HS-5 (cell line): ENCODE data around the gene LTB.

Source experiments
- DNase-seq: peaks from one replicate; pipeline ENCODE4 v3.0.0-alpha.2; 2012; ENCODE audit warnings: low read depth

Gene LTB

DNA sequence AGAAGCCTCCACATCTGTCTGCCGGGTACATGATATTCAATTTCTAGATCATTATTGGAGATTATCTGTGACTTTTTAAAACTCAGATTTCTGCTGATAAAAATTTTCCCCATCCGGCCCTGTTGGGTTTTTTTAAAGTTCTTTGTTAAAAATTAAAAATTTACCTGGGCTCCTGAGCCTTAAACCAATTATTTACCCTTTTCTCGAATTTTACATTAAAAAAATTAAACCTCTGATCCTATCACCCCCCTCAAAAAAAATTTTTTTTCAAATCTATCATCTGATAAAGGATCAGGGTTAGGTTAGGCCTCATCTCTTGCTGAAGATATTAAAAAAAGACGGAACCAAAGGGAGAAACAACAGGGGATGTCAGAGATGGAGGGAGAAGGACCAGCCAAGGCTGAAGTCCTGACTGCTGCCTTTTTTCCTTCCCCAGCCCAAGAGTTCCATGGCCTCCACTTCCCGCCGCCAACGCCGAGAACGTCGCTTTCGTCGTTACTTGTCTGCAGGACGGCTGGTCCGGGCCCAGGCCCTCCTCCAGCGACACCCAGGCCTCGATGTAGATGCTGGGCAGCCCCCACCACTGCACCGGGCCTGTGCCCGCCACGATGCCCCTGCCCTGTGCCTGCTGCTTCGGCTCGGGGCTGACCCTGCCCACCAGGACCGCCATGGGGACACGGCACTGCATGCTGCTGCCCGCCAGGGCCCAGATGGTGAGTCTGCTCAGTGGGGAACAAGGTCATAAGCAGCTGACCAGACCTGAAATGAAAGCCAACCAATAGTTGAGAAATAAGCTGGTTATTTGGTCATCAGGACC is 34.3 kb downstream of the LTB start:
- no peak for DNase-seq

DNA sequence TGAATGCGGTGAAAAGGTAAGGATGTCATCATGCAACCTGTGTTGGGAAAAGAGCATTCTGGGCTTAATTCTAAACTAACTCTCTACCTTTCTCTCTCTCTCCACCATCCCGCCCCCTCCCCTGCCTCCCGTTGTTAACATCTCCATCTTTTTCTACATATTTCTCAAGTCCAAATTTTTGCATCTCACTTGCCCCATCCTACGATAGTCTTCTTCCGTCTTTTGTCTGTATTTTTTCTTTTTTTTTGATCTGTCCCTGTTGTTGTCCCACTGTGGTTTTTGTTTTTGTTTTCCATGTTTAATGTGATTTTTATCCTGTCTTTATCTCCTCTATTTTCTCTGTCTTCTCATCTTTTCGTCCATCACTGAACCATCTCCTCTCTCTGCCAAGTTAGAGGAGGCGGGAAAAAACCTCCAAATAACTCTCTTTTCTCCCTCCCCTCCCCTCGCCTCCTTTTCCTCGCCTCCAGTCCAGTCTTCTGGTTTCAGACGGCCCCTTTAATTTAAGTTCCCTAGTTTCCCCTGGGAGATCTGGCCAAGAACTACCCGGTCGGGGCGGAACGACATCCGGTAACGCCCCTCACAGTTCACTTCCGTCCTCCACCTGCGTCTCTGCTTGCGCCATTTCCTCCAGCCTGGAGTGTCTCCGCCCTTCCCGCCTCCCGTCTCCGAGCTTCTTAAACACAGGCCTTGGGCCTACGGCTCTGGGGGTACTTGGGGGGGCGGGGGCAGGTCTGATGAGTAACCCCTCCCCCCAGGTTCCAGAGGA is 35.1 kb downstream of the LTB start, which contains the start of gene NFKBIL1:
Gene NFKBIL1, plus strand, starts transcription at position 651 of the 769 bp plus-strand sequence. Its CDS starts 87 bp downstream, at position 738.
- DNase-seq = peak; percentile 95

GRCh38 chr6:31546339-31546957 is 35.8 kb downstream of the LTB start, which contains the start of gene ATP6V1G2:
TSS of gene ATP6V1G2 (minus strand) at chr6:31546608. CDS start at chr6:31546559, 49 bp downstream.
- DNase-seq = peak; percentile 79

DNA sequence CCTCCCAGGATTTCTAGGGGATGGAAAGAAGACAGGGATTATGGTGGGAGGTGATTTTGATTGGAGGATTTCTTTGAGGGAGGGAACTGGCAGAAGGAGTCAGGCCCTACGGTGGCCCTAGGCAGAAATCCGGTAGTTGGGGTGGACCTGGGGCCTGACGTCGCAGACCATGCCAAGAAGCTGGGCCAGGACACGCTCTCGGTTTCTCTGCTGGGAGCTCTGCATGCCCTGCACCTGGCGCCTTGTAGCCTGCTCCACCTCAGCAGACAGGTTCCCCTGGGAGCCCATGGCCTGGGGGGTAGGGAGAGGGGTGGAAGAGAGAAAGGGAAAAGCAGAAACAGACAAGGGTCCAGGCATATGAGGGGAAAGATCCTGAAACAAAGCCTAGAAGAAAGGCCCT is 36.9 kb downstream of the LTB start:
- DNase-seq = no peak

- DNase-seq = no peak
These were observed 37.5 kb downstream of the LTB start for GRCh38 chr6:31544676-31545075.

DNA sequence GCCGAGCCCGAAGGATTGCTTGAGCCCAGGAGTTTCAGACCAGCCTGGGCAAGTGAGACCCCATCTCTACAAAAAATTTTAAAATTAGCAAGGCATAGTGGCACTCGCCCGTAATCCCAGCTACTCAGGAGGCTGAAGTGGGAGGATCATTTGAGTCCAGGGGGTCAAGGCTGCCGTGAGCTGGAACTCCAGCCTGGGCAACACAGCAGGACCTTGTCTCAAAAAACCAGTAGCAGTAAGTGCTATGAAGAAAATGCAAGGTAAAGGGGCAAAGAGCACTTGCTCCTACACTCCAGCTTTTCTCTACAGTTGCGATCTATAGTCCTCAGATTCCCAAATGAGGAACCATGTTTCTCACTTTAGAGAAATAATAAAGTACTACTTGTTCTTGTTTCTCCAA is 38.6 kb downstream of the LTB start:
- no peak for DNase-seq

- peak; percentile 96 for DNase-seq
These were observed 40.3 kb downstream of the LTB start, which contains the start of gene DDX39B for GRCh38 chr6:31541658-31542521. TSS of gene DDX39B (minus strand) at chr6:31542003. CDS start at chr6:31540532, 1,471 bp downstream.

DNA sequence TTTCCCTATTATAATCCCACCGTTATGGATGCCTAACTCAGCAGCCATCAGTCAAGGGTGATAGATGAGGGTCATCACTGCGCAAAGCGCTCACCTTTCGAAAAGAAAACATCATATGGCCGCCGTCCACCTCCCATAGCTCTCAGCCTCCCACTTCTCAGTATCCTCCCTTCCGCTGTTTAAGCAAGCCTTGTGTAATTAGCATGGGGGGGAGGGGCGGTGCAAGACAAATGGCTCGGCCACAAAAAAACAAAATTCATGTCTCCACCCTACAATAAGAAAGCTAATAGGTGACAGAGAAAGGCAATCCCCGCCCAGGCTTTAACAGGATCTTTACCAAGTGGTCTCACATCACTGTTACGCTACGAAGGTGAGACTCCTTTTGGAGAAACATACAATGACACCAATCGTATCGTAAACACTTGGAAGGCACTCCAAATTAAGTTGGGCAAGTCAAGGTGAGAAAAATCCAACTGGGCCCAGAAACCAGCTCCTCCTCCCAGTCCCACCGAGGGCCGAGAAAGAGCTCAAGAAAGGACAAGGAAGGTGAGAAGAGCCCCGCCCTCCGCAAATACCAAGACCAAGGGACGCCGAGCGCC is 41.1 kb downstream of the LTB start:
- no peak for DNase-seq

GRCh38 chr6:31540640-31541039 is 41.6 kb downstream of the LTB start:
- no peak for DNase-seq

DNA sequence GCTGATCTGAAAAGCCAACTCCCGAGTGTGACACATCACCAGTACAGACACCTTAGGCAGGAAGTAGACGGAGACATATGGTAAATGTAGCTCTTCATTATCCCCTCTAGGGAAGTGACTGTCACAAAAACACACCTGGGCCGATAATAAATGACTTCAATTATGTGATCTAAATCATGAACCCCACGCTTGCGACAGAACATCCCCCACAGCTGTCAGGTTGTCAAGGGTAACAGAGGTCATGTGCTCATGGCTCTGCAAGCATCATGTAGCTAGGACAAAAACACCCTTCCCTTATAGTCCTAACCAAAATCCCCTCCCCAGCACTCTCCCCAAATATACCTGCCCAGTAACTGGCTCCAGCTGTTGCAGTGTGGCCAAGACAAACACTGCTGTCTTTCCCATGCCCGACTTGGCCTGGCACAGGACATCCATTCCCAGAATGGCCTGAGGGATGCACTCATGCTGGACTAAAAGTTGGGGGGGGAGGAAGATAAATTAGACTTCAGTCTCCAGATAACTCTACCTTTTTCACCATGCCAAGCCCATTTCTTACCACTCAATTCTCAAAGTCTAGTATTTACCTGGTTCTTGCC is 43.3 kb downstream of the LTB start:
- no peak for DNase-seq

GRCh38 chr6:31535538-31536324 is 46.5 kb downstream of the LTB start:
- DNase-seq = no peak

GRCh38 chr6:31534521-31535040 is 47.6 kb downstream of the LTB start:
- no peak for DNase-seq

DNA sequence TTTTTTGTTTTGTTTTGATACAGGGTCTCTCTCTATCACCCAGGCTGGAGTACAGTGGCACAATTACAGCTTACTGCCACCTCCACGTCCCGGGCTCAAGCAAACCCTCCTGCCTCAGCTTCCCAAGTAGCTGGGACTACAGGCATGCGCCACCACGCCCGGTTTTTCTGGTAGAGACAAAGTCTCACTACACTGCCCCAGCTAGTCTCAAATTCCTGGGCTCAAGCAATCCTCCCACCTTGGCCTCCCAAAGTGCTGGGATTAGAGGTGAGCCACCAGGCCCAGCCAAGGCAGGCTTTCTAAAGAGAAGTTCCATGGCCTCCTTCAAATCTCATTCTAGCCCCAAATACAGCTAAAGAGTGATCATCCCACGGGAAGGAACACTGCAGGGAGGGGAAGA is 48.2 kb downstream of the LTB start:
- no peak for DNase-seq

- DNase-seq = no peak
These were observed 48.8 kb downstream of the LTB start for GRCh38 chr6:31533455-31533841.

DNA sequence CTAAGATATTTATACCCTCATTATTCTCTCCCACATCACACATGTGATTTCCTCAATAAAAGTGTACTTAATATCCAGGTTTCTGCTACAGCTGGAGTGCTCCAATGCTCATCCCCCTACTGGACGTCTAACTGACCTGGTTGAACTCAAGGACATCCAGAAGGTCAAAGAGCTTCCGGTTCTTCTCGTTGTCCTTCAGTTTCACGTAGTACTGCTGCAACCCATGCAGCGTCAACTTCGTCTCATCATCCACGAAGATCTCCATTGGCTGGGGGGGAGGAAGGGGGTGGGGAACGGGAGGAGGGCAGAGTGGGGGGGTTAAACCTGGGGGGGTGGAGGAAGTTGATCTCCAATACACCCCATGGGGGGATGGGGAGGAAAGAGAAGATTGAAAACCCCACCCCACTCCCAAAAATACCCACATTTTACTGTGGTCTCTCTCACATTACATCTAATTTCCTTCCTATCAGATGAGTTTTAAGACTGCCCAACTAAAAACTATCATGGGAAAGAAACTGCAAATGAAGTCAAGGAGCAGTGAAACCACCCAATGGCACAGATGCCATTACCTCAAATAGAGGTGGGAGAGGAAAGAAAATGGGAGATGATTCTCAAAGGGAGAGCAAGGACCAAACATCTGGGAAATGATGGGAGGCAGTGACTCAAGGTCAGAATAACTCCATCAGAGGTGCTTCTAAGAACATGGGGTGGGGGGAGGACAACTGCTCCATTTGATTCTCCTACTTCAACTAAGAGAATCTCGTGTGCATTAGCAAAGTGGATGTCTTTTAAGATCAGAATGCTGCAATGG is 49.4 kb downstream of the LTB start:
- no peak for DNase-seq

DNA sequence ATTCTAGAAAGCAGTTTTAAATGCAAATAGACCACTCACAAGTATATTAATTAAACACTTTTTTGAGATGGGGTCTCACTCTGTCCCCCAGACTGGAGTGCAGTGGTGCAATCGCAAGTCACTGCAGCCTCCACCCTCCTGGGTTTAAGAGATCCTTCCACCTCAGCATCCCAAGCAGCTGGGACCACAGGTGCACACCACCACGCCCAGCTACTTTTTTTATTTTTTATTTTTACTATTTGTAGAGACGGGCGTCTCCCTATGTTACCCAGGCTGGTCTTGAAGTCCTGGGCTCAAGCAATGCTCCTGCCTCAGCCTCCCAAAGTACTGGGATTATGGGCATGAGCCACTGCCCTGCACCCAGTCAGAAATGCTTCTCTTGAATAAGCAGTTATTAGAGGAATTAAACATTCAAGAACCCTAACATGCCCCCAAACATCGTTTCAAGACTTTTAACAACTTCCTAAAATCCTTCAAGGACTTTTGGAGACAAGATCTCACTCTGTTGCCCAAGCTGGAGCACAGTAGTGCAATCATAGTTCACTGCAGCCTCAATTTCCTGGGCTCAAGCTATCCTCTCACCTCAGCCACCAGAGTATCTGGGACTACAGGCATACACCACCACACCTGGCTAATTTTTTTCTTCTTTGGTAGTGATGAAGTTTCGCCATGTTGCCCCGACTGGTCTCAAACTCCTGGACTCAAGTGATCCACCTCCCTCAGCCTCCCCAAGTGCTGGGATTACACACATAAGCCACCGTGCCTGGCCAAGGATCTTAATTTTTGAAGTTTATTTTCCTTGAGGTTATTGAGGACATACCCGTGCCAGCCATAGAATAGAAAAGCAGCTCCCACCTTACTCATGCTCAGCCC is 50.2 kb downstream of the LTB start:
- DNase-seq = no peak

- no peak for DNase-seq
These were observed 51.1 kb downstream of the LTB start for GRCh38 chr6:31531162-31531561.

- DNase-seq = no peak
These were observed 51.6 kb downstream of the LTB start for GRCh38 chr6:31530659-31531058.
